SK-N-SH treated with all-trans-retinoic acid at 6 μM for 48 hours (cell line): ENCODE data around the gene GRK5.

Experiments used
- ESRRG ChIP-seq: fragments of 250-450 bp; sonication (Bioruptor Pico); IDR thresholded peaks from 2 replicates; pipeline ENCODE4 v1.6.1; 2021; ENCODE audit warnings: mild to moderate bottlenecking
- OSR1 ChIP-seq: fragments of 250-450 bp; sonication (Bioruptor Pico); IDR thresholded peaks from 2 replicates; pipeline ENCODE4 v1.8.0; 2022; ENCODE audit warnings: moderate library complexity, mild to moderate bottlenecking, inconsistent platforms
- TCF4 ChIP-seq: fragments of 250-450 bp; sonication (Bioruptor Pico); IDR thresholded peaks from 2 replicates; pipeline ENCODE4 v1.8.0; 2021; ENCODE audit warnings: mild to moderate bottlenecking, moderate library complexity, borderline replicate concordance
- TOX ChIP-seq: fragments of 250-450 bp; sonication (Bioruptor Pico); IDR thresholded peaks from 2 replicates; pipeline ENCODE4 v1.8.0; 2021; ENCODE audit warnings: mild to moderate bottlenecking, moderate library complexity, borderline replicate concordance
- ZC3H10 ChIP-seq: fragments of 250-450 bp; sonication (Bioruptor Pico); IDR thresholded peaks from 2 replicates; pipeline ENCODE4 v1.5.1; 2021; ENCODE audit warnings: mild to moderate bottlenecking, moderate library complexity
- ZFP3 ChIP-seq: fragments of 250-450 bp; sonication (Bioruptor Pico); IDR thresholded peaks from 2 replicates; pipeline ENCODE4 v1.5.0; 2020; ENCODE audit warnings: mild to moderate bottlenecking, moderate library complexity
- ZFP30 ChIP-seq: fragments of 450-650 bp; formaldehyde crosslinking; IDR thresholded peaks from 2 replicates; pipeline ENCODE4 v1.5.0; 2022; ENCODE audit warnings: mild to moderate bottlenecking, moderate library complexity
- ZNF565 ChIP-seq: fragments of 450-650 bp; formaldehyde crosslinking; conservative IDR thresholded peaks from 2 replicates; pipeline ENCODE4 v1.5.0; 2020; ENCODE audit warnings: low read depth, mild to moderate bottlenecking, moderate library complexity
- TF ChIP-seq, protein P1 (sequence below): fragments of 250-450 bp; sonication (Bioruptor Pico); IDR thresholded peaks from 2 replicates; pipeline ENCODE4 v1.5.1; 2020; ENCODE audit warnings: low read depth, mild to moderate bottlenecking, moderate library complexity
- TF ChIP-seq, protein P2 (sequence below): fragments of 250-450 bp; sonication (Bioruptor Pico); IDR thresholded peaks from 2 replicates; pipeline ENCODE4 v1.8.0; 2020; ENCODE audit warnings: mild to moderate bottlenecking, moderate library complexity, borderline replicate concordance
- TF ChIP-seq, protein P3 (sequence below): fragments of 250-450 bp; sonication (Bioruptor Pico); IDR thresholded peaks from 2 replicates; pipeline ENCODE4 v1.5.1; 2021; ENCODE audit warnings: mild to moderate bottlenecking, moderate library complexity

DNA sequence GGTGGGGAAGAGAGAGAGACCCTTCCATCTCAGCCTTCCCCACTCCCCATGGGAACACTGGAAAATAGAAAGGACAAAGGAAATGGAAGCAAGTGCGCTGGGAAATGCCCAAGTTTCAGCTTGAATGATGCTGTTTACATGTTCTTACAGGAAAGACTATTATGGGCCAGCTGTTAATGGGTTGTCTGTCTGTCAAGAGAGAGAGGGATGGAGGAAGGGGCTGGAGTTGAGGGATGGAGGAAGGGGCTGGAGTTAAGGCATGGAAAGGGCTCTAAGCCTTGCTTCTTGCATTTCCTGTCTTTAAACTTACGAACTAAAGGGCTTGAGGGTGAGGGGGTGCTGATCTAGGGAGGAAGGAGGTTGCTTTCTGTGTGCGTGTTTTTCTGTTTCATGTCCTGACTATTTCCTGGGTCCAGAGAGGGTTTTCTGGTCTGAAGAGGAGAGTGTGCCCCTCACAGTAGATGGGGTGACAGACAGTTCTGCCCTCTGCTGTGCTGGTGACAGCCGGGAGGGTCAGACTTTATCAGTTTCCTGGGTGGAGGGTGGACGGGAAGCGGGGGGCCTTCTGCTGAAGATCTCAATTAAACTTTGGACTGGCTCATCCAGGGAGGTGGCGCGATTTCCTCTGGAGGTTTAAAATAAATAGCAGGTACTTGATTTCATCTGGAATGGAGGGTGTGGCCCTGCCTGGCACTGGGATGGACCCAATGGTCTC lies 30.5 kb downstream of the GRK5 start:
- TF ChIP-seq, protein P1, sequence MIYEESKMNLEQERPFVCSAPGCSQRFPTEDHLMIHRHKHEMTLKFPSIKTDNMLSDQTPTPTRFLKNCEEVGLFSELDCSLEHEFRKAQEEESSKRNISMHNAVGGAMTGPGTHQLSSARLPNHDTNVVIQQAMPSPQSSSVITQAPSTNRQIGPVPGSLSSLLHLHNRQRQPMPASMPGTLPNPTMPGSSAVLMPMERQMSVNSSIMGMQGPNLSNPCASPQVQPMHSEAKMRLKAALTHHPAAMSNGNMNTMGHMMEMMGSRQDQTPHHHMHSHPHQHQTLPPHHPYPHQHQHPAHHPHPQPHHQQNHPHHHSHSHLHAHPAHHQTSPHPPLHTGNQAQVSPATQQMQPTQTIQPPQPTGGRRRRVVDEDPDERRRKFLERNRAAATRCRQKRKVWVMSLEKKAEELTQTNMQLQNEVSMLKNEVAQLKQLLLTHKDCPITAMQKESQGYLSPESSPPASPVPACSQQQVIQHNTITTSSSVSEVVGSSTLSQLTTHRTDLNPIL, result no peak
- TF ChIP-seq OSR1 (CRISPR knock-in tag) (no peak), ZFP3 (CRISPR knock-in tag) (peak; percentile 83), TOX (no peak), ZNF565 (CRISPR knock-in tag) (no peak), ZC3H10 (CRISPR knock-in tag) (no peak), ESRRG (no peak), ZFP30 (CRISPR knock-in tag) (no peak), TCF4 (no peak)
- TF ChIP-seq, protein P2, sequence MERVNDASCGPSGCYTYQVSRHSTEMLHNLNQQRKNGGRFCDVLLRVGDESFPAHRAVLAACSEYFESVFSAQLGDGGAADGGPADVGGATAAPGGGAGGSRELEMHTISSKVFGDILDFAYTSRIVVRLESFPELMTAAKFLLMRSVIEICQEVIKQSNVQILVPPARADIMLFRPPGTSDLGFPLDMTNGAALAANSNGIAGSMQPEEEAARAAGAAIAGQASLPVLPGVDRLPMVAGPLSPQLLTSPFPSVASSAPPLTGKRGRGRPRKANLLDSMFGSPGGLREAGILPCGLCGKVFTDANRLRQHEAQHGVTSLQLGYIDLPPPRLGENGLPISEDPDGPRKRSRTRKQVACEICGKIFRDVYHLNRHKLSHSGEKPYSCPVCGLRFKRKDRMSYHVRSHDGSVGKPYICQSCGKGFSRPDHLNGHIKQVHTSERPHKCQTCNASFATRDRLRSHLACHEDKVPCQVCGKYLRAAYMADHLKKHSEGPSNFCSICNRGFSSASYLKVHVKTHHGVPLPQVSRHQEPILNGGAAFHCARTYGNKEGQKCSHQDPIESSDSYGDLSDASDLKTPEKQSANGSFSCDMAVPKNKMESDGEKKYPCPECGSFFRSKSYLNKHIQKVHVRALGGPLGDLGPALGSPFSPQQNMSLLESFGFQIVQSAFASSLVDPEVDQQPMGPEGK (CRISPR knock-in tag), result no peak
- TF ChIP-seq, protein P3, sequence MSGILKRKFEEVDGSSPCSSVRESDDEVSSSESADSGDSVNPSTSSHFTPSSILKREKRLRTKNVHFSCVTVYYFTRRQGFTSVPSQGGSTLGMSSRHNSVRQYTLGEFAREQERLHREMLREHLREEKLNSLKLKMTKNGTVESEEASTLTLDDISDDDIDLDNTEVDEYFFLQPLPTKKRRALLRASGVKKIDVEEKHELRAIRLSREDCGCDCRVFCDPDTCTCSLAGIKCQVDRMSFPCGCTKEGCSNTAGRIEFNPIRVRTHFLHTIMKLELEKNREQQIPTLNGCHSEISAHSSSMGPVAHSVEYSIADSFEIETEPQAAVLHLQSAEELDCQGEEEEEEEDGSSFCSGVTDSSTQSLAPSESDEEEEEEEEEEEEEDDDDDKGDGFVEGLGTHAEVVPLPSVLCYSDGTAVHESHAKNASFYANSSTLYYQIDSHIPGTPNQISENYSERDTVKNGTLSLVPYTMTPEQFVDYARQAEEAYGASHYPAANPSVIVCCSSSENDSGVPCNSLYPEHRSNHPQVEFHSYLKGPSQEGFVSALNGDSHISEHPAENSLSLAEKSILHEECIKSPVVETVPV, result no peak
